Astrocyte of the spinal cord (primary cell): Measurements from ENCODE around the gene RANBP9.

Source experiments
- DNase-seq: peaks from one replicate; pipeline ENCODE4 v3.0.0; 2011; ENCODE audit warnings: low read depth, low spot score
- H3K4me3 ChIP-seq: 2 replicates; pipeline ENCODE4 v1.5.1; 2011; ENCODE audit warnings: low read depth, mild to moderate bottlenecking, low read length, moderate library complexity
- in situ Hi-C: cut with HindIII; loops from 2 replicates; pipeline ENCODE4 v1.10.0; 2017; ENCODE audit warnings: low sequenced_read_pairs
- TF ChIP-seq, protein P1 (sequence below): IDR thresholded peaks from 2 replicates; pipeline ENCODE4 v1.5.1; 2012; ENCODE audit warnings: low read depth, mild to moderate bottlenecking, low read length, inconsistent platforms

Gene RANBP9

GRCh38 chr6:13648850-13649249 is 62.8 kb downstream of the RANBP9 start:
- no peak for DNase-seq
- TF ChIP-seq, protein P1, sequence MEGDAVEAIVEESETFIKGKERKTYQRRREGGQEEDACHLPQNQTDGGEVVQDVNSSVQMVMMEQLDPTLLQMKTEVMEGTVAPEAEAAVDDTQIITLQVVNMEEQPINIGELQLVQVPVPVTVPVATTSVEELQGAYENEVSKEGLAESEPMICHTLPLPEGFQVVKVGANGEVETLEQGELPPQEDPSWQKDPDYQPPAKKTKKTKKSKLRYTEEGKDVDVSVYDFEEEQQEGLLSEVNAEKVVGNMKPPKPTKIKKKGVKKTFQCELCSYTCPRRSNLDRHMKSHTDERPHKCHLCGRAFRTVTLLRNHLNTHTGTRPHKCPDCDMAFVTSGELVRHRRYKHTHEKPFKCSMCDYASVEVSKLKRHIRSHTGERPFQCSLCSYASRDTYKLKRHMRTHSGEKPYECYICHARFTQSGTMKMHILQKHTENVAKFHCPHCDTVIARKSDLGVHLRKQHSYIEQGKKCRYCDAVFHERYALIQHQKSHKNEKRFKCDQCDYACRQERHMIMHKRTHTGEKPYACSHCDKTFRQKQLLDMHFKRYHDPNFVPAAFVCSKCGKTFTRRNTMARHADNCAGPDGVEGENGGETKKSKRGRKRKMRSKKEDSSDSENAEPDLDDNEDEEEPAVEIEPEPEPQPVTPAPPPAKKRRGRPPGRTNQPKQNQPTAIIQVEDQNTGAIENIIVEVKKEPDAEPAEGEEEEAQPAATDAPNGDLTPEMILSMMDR, result no peak
- no peak overlapping the region for H3K4me3 ChIP-seq
- in situ Hi-C loops, result no loop called here

- TF ChIP-seq, protein P1, result no peak
- in situ Hi-C loops, result no loop called here
- no peak for DNase-seq
- no peak overlapping the region for H3K4me3 ChIP-seq
These were observed 68.5 kb downstream of the RANBP9 start for GRCh38 chr6:13643125-13643524.

DNA sequence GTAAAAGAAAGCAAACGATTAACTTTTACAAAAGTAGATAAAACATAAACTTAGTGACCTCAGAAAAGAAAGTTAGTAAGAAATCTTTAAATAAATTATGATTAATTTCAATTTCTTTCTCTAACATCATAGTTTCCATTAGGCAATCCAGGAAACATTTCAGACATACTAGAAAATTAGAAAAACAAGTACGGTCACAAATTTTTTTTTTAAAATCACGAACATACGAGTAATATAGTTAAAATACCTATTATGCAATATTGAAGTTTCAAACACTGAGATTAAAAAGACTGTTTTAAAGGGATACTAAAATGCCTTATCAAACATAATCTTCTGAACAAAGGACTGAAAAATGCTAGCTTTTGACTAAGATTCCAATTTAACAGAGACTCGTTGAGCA is 70.3 kb downstream of the RANBP9 start:
- no peak overlapping the region for H3K4me3 ChIP-seq
- DNase-seq, result no peak
- TF ChIP-seq, protein P1, result no peak
- in situ Hi-C loops, result no loop called here

DNA sequence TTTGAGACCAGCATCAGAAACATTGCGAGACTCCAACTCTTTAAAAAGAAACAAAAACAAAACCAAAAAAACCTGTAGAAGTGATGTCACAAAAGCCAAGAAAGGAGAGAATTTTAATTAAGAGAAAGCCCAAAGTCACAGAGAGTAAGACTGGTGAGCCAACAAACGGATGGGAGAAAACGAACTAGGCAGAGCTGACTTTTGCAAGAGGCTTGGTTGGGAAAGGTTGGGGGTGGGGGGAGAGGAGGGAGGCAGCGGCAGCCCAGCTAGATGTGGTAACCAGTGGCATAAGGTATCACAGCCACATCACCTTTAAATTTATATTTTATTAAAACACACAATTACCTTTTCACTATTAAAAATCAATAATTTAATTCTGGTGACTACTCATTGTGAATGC is 73.0 kb downstream of the RANBP9 start:
- in situ Hi-C loops, result no loop called here
- TF ChIP-seq, protein P1, result no peak
- no peak overlapping the region for H3K4me3 ChIP-seq
- no peak for DNase-seq

DNA sequence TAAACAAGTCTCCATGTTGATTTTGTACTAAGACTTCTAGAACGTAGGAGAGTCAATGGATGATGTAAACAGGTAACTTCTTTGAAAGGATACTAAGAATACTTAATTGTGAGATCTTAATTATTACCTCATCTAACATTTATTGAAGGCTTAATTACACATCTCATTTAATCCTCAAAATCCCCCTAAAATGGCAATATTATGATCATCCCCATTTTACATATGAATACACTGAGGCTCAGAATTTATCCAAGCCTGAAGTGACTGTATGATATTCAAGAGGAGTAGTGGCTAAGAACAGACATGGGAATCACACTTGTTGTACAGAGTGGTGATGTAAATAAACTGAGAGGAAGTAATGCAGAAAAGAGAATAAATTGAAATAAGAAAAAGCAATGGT is 73.6 kb downstream of the RANBP9 start:
- DNase-seq, result no peak
- TF ChIP-seq, protein P1, result no peak
- no peak overlapping the region for H3K4me3 ChIP-seq
- in situ Hi-C loops, result no loop called here

GRCh38 chr6:13635948-13636658 is 75.5 kb downstream of the RANBP9 start:
- TF ChIP-seq, protein P1, result no peak
- in situ Hi-C loops, result no loop called here
- H3K4me3 ChIP-seq, result no peak overlapping the region
- DNase-seq, result no peak
